Esophagus squamous epithelium (tissue), 4 donors: ENCODE results near the gene LRRTM2.

Source experiments
- POLR2A ChIP-seq, 4 donors: fragments of 450-650 bp; IDR thresholded peaks; one replicate each; pipeline ENCODE4 v1.6.1; 2017; ENCODE audit warnings: antibody characterized with exemption in 4 of 4, mild to moderate bottlenecking in 4 of 4, moderate library complexity in 3 of 4
- TF ChIP-seq, protein P1 (sequence below), 6 experiments: fragments of 450-650 bp in 4 of 6; fragments of 200-600 bp in 2 of 6; sonication (generic) in 2 of 6; IDR thresholded peaks; one replicate each; pipeline ENCODE4 v1.5.1; 2016 to 2019; ENCODE audit warnings: antibody characterized with exemption in 6 of 6, mild to moderate bottlenecking in 4 of 6, moderate library complexity in 4 of 6

DNA sequence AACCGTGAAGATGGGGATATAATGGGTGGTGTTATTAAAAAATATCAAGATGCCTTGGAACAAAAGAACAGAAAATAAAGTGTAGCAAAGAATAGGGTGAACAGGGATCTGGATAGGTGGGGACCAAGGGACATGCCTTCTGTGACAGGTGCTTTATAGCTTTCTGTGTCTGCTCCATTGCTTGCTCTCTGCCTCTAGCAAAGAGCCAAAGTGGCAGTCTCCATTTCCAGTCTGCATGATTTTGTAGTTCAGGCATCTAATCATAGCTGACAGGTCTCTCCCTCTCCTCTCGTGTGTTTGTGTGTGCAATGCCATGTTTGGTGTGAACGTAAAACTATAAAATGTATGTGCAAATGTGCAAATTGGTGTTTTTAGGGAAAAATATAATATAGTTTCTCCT is 35.0 kb downstream of the LRRTM2 start:
- TF ChIP-seq, protein P1, sequence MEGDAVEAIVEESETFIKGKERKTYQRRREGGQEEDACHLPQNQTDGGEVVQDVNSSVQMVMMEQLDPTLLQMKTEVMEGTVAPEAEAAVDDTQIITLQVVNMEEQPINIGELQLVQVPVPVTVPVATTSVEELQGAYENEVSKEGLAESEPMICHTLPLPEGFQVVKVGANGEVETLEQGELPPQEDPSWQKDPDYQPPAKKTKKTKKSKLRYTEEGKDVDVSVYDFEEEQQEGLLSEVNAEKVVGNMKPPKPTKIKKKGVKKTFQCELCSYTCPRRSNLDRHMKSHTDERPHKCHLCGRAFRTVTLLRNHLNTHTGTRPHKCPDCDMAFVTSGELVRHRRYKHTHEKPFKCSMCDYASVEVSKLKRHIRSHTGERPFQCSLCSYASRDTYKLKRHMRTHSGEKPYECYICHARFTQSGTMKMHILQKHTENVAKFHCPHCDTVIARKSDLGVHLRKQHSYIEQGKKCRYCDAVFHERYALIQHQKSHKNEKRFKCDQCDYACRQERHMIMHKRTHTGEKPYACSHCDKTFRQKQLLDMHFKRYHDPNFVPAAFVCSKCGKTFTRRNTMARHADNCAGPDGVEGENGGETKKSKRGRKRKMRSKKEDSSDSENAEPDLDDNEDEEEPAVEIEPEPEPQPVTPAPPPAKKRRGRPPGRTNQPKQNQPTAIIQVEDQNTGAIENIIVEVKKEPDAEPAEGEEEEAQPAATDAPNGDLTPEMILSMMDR (IDR thresholded peaks at IDR 0.05), result no peak
- no peak for TF ChIP-seq POLR2A (IDR thresholded peaks at IDR 0.05)
